Astrocyte of the cerebellum (primary cell): ENCODE measurements around the gene SYNM.

ENCODE experiments used
- DNase-seq: peaks from one replicate; pipeline ENCODE4 v3.0.0-alpha.2; 2011; ENCODE audit warnings: low read depth
- H3K4me3 ChIP-seq: 2 replicates; pipeline ENCODE4 v1.5.1; 2011; ENCODE audit warnings: mild to moderate bottlenecking, low read depth, low read length, moderate library complexity
- CTCF ChIP-seq: IDR thresholded peaks from 2 replicates; pipeline ENCODE4 v1.5.1; 2012; ENCODE audit warnings: low read length, low read depth, moderate library complexity, mild to moderate bottlenecking; ENCODE audit errors: missing control alignments
- in situ Hi-C: cut with HindIII; loops from 2 replicates; pipeline ENCODE4 v1.10.0; 2017; ENCODE audit warnings: low sequenced_read_pairs

The SYNM gene

GRCh38 chr15:99099661-99100060, 5.2 kb upstream of the SYNM start:
- H3K4me3 ChIP-seq = no peak overlapping the region
- DNase-seq = no peak
- TF ChIP-seq CTCF = no peak
- in situ Hi-C loops = loop anchor here (5.0 kb wide), 1 partner anchor 113 kb away; no protein-coding TSS in a partner anchor

- peak; percentile 85 for TF ChIP-seq CTCF
- in situ Hi-C loops = loop anchor here (5.0 kb wide), 1 partner anchor 112 kb away; no protein-coding TSS in a partner anchor
- peak; percentile 34 for DNase-seq
- H3K4me3 ChIP-seq = peak overlapping the region; percentile 41
These were observed 4.4 kb upstream of the SYNM start for GRCh38 chr15:99100245-99101173.

- DNase-seq = no peak
- in situ Hi-C loops = loop anchor here (5.0 kb wide), 1 partner anchor 111 kb away; no protein-coding TSS in a partner anchor
- no peak for TF ChIP-seq CTCF
- H3K4me3 ChIP-seq = no peak overlapping the region
These were observed 3.4 kb upstream of the SYNM start for GRCh38 chr15:99101501-99101900.

- in situ Hi-C loops = loop anchor here (5.0 kb wide), 1 partner anchor 110 kb away; no protein-coding TSS in a partner anchor
- TF ChIP-seq CTCF = no peak
- DNase-seq = no peak
- H3K4me3 ChIP-seq = no peak overlapping the region
These were observed 2.3 kb upstream of the SYNM start for GRCh38 chr15:99102332-99103235.

- no peak for DNase-seq
- in situ Hi-C loops = loop anchor here (5.0 kb wide), 1 partner anchor 109 kb away; no protein-coding TSS in a partner anchor
- no peak for TF ChIP-seq CTCF
- H3K4me3 ChIP-seq = no peak overlapping the region
These were observed 1.6 kb upstream of the SYNM start for GRCh38 chr15:99103279-99103678.
